NCI-H146 treated with DMSO at 0.1 percent for 48 hours (cell line): ENCODE results near the gene ARL15.
A peak's percentile ranks its signal among the peaks of the same experiment; 100 is the strongest.

Source experiments
- DNase-seq: peaks from one replicate; lab custom pipeline; 2025; ENCODE audit not compliant: unreplicated experiment; lab: John Stamatoyannopoulos, UW

The ARL15 gene

DNA sequence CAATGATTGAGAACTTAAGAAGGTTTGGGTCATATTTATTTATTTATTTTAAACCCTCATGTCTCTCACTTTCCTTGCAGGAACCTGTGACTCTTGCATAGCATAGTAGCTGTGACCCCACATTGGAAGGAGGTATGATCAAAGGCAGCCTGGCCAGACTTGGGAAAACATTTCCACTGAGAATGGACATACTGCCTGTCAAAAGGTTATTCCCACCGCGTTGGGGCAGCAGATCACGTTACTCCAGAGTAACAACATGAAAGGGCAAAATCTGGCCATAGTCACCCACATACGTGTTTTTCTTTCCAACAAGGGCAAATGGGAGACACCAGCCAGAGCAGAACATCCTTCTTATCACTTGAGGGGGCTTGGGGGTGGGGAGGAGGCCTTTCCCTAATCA lies 95.7 kb downstream of the ARL15 start:
- no peak for DNase-seq

- peak; percentile 6 for DNase-seq
These were observed 98.0 kb downstream of the ARL15 start for GRCh38 chr5:54212331-54212730.

DNA sequence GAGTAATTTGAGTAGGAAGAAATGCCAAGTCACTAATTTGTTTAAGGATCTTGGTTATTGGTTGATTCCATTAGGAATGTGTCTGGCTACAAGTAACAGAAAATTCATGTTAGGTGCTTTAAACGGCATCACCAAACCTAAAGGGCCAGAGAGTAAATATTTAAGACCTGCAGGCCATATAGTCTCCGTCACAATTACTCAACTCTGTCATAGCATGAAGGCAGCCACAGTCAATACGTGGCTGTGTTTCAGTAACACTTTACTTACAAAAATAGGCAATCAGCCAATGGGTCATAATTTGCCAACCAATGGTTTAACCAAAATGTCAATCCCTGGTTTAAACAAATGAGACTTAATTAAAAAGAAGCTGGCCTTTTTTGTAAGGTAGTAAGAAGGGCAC lies 98.5 kb downstream of the ARL15 start:
- DNase-seq = no peak

DNA sequence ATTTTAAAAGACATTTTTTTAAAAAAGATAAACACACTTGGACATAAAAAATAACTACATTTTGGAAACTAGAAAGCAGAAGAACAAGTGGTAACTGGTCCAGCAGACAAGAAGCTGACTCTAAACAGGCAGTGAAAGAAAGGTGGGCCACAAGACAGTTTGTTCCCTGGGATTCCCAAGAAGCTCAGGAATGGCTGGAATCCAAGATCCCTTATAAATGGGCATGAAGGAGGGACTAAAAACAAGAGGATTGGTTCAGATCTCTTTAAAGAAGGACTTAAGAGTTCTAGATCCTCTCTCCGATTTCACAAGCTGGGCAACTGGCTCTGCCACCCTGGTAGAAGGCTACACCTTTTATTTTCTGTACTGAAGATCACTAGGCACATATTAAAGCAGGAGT lies 102.8 kb downstream of the ARL15 start:
- no peak for DNase-seq

GRCh38 chr5:54206580-54207229 lies 103.7 kb downstream of the ARL15 start:
- DNase-seq = no peak

- no peak for DNase-seq
These were observed 104.5 kb downstream of the ARL15 start for GRCh38 chr5:54205918-54206317.

DNA sequence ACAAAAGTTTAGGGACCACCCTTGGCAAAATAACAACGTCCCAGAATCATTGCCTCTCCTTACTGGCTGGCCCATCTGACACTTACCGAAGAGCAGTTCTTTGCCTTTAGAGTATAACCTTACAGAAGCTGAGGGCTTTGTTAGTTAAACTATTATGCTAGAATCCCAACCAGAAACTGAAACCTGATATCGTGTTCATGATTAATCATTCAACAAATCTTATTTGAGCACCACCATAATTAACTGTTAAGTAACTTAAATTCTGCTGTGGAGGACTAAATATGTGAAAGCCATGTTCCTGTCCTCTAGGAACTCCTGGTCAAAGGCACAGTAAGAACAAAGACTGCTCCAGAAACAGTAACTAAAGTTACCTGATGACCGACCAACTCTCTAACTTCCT lies 104.9 kb downstream of the ARL15 start:
- peak; percentile 8 for DNase-seq

DNA sequence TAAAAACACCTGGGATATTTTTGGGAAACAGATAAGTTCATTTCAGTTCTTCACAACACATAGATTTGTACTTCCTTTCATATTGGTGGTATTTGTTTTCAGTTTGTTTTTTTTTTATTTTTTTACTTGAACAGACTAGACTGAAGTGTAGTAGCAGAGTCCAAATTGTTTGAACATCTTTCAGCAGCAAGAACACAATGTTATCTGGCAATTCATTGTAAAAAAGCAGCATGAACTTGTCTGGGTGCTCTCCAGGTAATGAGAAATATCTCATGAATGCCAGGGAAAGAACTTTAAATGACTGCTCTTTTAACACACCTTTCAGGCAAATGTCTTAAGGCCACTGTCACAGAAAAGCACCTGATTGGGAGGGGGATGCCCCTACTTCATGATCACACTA lies 113.4 kb downstream of the ARL15 start:
- DNase-seq = no peak

DNA sequence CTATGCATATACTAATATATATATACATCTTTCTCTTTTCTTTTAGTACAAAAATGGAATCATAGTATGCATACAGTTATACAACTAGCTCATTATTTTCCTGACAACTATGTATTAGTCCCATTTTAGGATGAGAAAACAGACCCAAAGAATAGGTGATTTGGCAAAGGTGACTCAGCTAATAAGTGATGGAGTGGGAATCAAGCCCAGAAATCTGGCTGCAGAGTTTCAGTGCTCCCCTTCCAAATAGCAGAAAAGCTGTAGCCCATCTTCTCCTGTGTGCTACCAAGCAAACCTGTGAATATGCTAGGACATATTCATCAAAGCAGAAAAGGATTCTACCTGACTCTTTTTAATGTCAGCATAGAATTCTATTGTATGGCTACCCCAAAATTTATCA lies 114.7 kb downstream of the ARL15 start:
- no peak for DNase-seq

- no peak for DNase-seq
These were observed 116.1 kb downstream of the ARL15 start for GRCh38 chr5:54194318-54194717.

DNA sequence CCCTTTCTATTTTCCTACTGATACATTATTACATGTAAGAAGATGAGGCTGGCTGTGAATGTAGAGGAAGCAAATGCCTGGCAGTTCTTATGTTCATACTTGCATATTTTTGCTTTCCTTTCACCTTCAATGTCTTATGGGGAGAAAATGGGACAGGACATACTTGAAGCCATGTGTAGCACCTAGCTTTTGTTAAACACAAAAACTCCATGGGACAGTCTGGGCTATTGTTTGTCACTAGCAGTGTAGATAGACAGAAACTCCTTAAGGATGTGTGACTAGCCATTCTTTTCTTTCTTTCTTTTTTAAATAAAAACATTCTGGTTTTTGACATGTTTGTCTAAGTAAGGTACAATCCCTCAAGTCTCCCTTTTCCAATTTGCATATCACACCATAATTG lies 122.7 kb downstream of the ARL15 start:
- peak; percentile 34 for DNase-seq

GRCh38 chr5:54186912-54187445 lies 123.4 kb downstream of the ARL15 start:
- peak; percentile 34 for DNase-seq

GRCh38 chr5:54186108-54186507 lies 124.3 kb downstream of the ARL15 start:
- DNase-seq = peak; percentile 36

DNA sequence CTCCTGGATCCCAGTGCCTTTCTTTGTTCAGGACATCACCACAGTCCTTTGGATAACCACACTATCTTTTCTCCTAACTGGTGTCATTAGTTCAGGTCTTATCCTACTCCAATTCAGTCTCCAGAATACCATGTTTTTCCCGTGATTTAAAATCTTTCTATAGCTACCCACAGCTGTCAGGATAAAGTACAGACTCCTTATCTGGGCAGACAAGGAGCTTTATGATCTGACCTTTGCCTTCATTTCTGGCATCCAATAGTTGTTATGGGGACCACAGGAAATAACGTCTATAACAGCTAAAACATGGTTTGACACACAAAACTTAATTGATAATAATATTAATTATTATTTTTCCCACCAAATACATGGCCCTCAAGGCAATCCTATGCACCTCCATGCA lies 125.6 kb downstream of the ARL15 start:
- DNase-seq = no peak

DNA sequence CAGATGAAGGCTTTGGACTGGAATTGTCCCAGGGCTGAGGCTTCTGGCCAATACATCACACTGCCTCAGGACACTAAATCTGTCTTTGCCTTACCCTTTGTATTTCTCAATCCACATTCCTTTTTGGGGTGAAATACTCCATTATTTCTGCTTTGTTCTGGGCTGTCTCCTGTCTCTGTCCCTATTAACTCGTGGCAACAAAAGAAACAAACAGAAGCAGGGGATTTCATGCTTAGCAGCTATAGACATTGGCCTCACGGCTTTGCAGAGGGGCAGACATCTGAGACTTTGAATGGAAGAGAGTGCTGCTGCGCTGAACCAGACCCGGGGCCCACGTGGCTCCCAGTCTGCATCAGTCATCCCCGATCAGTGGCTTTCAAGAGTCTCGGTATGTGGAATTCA lies 129.7 kb downstream of the ARL15 start:
- no peak for DNase-seq

DNA sequence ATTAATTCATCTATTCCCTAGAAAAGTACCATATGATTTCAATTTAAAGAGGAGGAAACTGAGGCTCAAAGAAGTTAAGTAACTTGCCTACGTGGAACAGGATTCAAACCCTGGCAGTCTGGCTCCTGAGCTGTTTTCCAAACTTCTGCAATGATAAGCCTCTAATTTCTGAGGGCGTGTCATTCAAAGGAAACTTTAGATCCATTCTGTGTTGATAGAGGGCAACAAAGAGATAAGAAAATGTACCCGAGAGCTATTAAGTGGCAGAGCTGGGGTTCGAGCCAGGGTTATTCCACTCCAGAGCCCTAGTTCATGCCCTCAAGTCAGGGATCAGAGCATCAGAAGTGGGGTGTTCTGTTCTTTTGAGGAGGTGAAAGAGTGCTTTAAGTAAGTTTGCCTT lies 131.4 kb downstream of the ARL15 start:
- no peak for DNase-seq

- DNase-seq = no peak
These were observed 132.2 kb downstream of the ARL15 start for GRCh38 chr5:54178207-54178606.

DNA sequence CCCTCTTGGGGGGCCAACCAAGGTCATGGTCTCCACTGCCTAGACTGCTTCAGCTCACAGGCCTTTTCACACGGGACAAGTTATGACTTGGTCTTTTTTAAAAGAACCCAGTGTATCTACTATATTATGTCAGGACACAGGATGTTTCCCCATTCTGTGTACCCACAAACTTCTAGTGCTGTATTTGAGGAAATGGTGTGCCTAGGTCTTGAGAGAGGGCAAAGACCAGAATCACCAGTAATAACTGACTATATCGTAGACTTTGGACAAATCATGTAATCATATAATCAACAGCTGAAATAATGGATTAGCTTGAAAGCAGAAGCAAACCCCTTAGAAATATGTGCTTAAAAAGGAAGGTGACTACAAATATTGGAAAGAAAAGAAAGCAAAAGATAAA lies 133.3 kb downstream of the ARL15 start:
- DNase-seq = no peak

DNA sequence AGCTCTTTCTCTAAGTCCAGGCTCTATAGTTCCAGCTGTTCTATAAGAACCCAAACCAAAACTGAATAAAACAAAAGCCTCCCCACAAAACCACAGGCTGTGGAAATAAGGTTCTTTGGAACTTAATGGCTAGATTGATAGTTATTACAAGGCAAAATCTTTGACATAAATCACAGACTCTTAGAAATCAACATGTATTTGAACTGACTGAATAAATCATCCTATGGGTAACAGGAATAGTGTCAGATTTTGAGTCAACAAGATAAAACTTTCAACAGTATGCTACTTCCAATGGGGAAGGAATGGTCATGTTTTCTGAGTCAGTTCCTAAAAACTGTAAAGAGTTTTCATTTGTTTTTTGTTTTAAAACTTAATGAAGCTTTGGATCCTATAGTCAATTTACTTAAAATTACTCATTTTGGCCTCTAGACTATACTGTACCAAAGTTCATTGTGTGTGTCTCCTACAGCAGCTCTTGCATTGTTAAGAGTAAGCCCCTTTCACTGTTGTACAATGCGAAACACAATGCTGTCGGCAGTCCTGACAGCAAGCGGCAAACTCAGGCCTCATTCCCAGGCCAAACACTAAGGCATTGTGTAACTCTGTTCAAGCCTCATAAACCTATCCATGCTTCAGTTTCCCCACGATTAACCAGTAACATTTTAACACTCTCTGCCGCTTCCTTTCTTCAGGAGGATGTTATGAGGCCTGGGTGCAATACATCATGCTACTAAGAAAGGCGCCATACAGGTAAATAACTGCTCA lies 134.1 kb downstream of the ARL15 start:
- no peak for DNase-seq

DNA sequence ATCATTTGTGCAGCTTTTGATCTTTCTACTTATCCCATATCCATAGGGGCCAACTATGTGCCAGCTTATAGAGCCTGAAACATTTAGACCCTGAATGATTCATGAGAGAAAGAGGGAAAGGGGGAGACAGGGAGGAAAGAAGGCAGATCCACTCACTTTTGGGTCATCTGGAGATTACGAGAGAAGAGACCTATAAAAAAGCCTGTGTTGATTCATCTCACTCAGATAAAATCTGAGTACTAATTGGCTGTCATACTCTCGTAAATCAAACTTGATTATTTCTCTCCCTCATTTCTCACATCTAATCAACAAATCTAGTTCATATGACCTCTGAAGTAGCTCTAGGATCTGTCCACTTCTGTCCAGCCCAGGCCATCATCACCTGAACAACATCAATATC lies 137.1 kb downstream of the ARL15 start:
- no peak for DNase-seq

DNA sequence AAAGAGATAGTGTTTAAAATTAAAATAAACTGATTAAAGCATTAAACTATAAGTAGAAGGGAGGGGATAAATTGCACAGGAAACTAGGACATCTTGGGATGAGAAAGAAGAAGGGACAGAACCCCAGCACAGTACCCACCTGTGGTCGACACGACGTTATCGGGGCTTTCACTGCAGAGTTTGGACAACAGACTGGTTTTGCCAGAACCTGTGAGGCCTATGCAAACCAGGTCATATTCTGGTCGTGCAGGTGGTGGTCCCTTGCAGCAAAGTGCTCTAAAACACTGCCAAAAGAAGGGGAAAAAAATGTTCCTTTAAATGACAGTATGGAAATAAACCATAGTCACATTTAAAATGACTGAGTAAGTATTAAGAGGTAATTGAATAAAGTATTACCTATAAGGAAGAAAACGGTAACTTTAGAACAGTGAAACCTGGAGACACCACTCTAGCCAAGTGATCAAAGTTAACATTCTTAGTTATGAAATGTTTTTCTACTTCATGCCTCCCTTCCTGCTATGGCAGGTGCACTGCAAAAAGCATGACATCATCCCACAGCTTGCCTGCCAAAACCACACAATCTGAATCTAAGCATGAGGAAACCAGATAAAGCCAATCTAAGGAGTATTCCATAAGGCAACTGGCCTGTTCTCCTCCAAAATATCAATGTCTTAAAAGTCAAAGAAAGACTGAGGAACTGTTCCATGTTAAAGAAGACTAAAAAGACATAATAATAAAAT lies 138.6 kb downstream of the ARL15 start:
- DNase-seq = no peak

DNA sequence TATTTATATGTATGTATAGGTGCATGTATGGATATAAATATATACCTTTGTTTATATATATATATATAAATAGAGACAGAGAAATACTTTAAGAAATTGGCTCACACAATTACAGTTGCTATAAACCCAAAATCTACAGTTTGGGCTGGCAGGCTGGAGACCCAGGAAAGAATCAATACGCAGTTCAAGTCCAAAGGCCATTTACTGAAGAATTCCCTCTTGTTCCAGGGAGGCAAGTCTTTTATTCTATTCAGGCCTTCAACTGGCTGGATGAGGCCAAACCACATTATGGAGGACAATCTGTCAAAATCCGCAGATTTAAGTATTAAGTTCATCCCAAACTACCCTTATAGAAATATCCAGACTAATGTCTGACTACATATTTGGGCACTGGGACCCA lies 144.7 kb downstream of the ARL15 start:
- no peak for DNase-seq
